T-helper 17 cell (primary cell): ENCODE data around the gene CYBC1. TPM values are rescaled to one million over a fixed set of nuclear protein-coding genes. Genes with fewer than 3 reads are reported as not detected.

Source experiments
- ATAC-seq: fragments of 150-1000 bp; cut with Tn5 transposase; 2 replicates; pipeline ENCODE4 v1.10.0; 2021; ENCODE audit warnings: mild to moderate bottlenecking, moderate library complexity
- DNase-seq, 3 donors: peaks; one replicate each; pipeline versions ENCODE4 v3.0.0 to v3.0.0-alpha.2; 2020 to 2021
- H3K9me3 ChIP-seq: one replicate; pipeline ENCODE4 v1.7.0; 2013; ENCODE audit warnings: low read length, mild to moderate bottlenecking; ENCODE audit not compliant: control insufficient read depth, poor library complexity, severe bottlenecking
- H3K27ac Mint-ChIP-seq: one replicate; pipeline ENCODE4 v1.8.0; 2022; ENCODE audit warnings: mild to moderate bottlenecking, moderate library complexity, mixed read lengths
- H3K27me3 Mint-ChIP-seq: one replicate; pipeline ENCODE4 v1.8.0; 2022; ENCODE audit warnings: mixed read lengths
- H3K36me3 Mint-ChIP-seq: one replicate; pipeline ENCODE4 v1.8.0; 2022; ENCODE audit warnings: low read depth, mixed read lengths
- H3K4me1 Mint-ChIP-seq: one replicate; pipeline ENCODE4 v1.8.0; 2022; ENCODE audit warnings: mild to moderate bottlenecking, mixed read lengths
- H3K4me3 Mint-ChIP-seq: one replicate; pipeline ENCODE4 v1.8.0; 2022; ENCODE audit warnings: mild to moderate bottlenecking, moderate library complexity, mixed read lengths
- total RNA-seq, 4 donors: library from RNA in 2 of 4; stranded (reverse) in 2 of 4; gene quantifications; one replicate each; pipeline ENCODE4 v1.2.3 and lab custom pipeline; 2022 to 2026

Gene CYBC1
- total RNA-seq (100 to 1,000 TPM; 110 to 121 TPM), total RNA-seq (lab: John Stamatoyannopoulos, UW) (94.4 to 158 reads per million in 2 donors)

DNA sequence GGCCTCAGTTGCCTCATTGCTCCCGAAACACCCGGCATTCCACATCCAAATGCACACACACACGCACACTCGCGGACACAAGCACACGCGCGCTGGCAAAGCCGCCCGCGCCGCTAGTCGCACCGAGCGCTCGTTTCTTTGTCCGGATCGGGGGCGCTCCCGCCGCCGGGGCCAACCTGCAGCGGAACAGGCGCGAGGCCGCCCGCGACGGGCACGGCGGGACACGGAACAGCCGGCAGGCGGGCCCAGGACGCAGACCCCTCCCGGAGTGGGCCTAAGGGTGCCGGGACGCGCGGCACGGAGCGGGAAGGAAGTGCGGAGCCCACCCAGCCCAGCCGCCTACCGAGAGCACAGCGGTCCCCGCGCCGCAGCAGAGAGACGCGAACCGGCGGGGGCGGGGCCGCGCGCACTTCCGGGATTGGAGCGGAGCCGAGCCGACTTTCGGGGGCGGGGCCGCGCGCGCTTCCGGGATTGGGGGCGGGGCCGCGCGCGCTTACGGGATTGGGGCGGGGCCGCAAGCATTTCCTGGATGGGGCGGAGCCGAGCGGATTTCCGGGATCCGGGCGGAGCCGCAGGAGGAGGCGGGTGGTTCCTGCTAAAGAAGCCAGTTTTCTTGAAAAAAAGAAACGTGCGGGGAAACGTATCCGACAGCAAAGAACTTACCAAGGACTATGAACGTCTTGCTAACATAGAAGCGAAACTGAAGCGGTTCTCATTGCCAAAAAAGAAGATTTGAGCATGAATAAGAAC, at the start of gene CYBC1:
Gene CYBC1 (minus strand): TSS at position 396 of the 750 bp plus-strand sequence. CDS start 1,498 bp downstream, outside the sequence.
- no peaks in the 10 kb centered on the region for H3K9me3 ChIP-seq
- no peaks in the 10 kb centered on the region for H3K27me3 Mint-ChIP-seq
- DNase-seq: peak; percentile 90 to 98 (median 95)
- peaks cover 26% of the 10 kb centered on the region for H3K4me1 Mint-ChIP-seq
- peak within 1 kb of the TSS; percentile 96 for H3K27ac Mint-ChIP-seq
- peak within 1 kb of the TSS; percentile 95 for H3K4me3 Mint-ChIP-seq
- peaks cover 2% of the 10 kb centered on the region for H3K36me3 Mint-ChIP-seq
- ATAC-seq: peak; percentile 77

DNA sequence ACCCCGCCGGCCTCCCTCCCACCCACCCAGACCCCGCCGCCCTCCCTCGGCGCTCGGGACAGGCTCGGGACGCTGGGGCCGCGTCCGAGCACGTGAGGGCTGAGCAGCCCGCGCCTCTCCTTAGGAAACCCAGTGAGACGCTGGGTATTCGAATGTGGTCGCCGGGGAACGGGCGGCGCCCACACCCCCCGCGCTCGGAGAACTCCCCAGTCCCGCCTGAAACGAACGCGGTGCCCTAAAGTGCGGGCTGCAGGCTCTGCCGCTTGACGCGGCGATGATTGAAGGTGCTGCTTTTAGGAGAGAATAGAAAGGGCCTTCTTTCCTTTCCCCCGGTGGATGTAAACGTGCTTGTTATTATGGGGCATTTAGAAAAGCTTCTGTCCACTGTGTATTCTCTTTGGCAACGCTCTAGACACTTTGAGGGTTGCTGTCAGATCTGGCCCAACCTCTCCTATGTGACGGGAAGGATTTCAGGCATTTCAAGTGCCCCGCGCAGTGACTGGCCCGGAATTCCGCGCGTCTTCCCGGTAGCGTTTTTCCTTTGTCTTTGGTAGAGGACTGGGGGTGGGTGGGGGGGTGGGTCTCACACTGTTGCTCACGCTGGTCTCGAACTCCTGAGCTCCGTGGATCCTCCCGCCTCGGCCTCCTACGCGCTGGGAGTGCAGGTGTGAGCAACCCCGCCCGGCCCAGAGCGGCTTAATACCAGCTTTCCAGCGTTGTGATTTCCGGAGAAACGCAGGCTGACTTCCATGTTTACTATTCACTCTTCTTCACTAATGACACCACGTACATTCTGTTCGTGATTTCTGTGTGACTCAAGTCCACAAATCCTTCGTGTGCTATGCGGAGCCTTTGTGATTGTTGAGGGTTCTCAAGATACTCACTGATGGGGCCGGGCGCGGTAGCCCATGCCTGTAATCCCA, 47.2 kb upstream of the CYBC1 start:
- ATAC-seq (peak; percentile 48), DNase-seq (peak; percentile 22 to 47 (median 43))
- Mint-ChIP-seq H3K27me3 (no peaks in the 10 kb centered on the region), H3K27ac (peak overlapping the region; percentile 39), H3K4me1 (peaks cover 11% of the 10 kb centered on the region), H3K36me3 (no peaks in the 10 kb centered on the region), H3K4me3 (peak overlapping the region; percentile 88)
- no peaks in the 10 kb centered on the region for H3K9me3 ChIP-seq

DNA sequence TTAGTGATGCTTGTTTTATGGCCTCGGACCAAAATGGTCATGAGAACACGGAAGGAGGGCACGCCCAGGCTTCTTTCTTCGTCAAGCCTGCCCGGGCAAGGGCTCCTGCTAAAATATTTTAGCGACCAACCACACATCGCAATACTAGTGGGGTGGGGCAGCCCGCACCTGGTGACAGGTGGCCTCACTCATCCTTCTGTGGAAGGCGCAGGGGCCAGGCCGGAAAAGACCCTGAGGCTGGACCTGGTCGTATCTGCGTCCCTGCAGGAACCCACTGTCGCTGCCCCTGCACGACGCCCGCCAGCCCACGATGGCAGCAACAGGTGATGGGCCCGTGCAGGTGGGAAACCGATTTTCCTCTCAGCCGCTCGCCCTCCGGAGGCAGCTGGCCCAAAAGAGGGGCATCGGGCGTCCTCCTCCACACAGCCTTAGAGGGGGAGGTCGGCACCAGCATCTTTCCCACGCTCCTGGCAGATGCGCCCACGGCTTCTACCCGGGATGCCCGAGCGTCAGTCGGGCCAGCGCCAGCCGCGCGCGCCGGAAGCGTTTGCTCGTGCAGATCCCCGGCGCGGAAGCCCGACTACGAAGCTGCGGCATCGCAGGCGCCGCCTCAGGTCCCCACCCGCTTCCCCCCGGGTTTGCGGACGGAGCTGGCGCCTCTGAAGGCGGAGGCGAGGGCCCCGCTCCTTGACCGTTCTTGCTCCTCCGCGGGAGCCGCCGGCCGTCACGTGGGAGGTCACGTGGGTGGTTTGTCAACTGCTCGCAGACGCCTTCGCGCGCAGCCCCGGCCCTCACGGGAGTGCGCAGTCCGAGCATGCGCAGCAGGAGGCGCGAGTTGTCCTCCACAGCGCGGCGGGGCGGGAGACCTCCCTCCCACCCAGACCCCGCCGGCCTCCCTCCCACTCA, 46.2 kb upstream of the CYBC1 start:
- no peak overlapping the region for H3K27ac Mint-ChIP-seq
- no peaks in the 10 kb centered on the region for H3K36me3 Mint-ChIP-seq
- peaks cover 11% of the 10 kb centered on the region for H3K4me1 Mint-ChIP-seq
- DNase-seq (peak; percentile 78 to 86 (median 78)), ATAC-seq (peak; percentile 78)
- peak overlapping the region; percentile 88 for H3K4me3 Mint-ChIP-seq
- no peaks in the 10 kb centered on the region for H3K9me3 ChIP-seq
- no peaks in the 10 kb centered on the region for H3K27me3 Mint-ChIP-seq

DNA sequence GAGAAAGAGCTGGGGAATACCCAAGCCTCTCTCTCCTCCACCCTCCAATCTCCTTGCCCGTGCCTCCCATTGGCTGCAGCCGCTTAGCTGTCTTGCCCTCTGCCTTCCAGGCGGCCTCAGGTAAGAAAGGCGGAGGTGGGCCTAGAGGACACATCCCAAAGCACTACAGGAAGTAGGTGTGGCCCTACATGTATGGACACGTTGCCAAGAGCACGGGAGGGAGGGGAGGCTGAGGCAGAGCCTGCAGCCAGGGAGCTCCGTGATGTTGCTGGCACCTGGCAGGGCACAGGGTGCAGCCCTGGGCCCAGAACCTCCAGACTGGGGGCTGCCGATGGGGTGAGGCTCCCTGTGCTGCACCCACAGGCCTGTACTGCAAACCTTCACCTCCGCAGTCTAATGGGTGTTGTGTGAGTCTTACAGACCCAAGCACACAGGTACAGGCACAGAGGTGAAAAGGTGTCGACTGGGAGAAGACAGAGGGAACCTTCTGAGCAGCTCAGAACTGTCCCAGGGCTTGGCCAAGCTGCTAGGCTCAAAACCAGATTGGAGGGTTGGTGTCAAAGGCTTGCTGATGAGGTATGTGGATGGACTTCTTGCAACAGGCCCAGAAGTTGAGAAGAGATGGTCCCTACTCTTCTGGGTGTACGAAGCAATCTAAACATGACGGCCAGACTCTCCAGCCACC, 45.4 kb upstream of the CYBC1 start:
- Mint-ChIP-seq H3K4me1 (peaks cover 11% of the 10 kb centered on the region), H3K27ac (no peak overlapping the region), H3K4me3 (peak overlapping the region; percentile 88), H3K27me3 (no peaks in the 10 kb centered on the region), H3K36me3 (no peaks in the 10 kb centered on the region)
- DNase-seq (no peak), ATAC-seq (no peak)
- H3K9me3 ChIP-seq: no peaks in the 10 kb centered on the region

DNA sequence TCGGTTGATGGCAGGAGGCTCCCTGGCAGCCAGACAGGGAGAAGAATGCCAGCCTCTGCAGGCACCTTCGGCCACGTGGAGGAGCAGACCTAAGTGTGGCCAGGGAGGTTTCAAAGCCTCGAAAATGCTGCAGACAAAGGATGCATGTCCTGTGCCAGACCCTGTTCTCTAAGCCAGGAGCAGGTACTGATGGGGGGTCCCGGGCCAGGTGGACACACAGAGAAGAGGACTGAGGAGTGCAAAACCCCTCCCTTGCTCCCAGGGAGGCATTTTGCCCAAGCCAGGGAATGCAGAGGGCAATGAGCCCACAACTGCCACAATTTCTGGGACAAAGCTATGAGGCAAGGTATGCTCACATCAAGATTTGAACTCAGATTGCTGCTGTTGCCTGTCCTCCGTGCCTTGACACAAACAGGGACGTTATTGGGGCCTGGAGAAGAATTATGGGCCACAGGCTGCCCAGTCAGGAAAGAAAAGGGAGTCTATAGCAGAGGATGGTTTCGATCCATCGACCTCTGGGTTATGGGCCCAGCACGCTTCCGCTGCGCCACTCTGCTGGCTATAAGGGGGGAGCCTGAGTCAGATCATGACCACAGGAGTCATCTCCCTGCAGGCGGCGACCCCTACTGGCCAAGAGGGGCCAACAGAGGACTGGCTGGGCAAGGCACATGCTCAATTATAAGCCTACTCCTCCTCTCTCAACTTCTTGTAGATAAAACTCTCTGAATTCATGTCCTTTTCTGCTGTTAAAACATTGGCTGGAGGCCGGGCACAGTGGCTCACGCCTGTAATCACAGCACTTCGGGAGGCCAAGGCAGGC, 43.9 kb upstream of the CYBC1 start:
- H3K36me3 Mint-ChIP-seq: no peaks in the 10 kb centered on the region
- H3K4me3 Mint-ChIP-seq: peak overlapping the region; percentile 82
- DNase-seq (peak; percentile 65 to 85 (median 69)), ATAC-seq (peak; percentile 72)
- peaks cover 11% of the 10 kb centered on the region for H3K4me1 Mint-ChIP-seq
- no peaks in the 10 kb centered on the region for H3K9me3 ChIP-seq
- H3K27ac Mint-ChIP-seq: peak overlapping the region; percentile 81
- no peaks in the 10 kb centered on the region for H3K27me3 Mint-ChIP-seq

DNA sequence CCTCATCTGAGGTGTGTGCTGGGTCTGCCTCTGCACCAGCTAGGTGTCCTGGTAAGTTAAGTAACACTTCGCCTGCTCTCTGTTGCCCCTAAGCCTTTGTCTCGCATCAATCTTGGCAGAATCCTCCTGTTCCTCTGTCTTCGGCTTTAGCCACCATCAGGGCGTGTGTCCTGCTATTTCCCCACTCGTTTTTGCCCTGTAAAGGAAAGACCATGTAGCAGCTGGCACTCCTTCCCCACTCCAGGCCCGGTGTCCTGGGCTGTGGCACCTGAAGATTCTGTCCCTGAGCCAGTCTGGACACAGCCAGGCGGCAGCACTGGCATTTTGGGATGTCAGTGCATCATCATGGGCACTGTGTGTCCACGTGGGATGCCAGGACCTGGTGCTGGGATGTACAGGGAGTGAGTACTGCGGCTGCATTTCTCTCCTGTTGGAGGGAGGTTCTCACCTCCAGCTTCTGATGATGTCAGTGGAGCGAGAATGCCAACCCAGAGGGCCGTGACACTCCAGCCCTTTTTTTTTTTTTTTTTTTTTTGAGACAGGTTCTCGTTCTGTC, 42.8 kb upstream of the CYBC1 start:
- Mint-ChIP-seq H3K27ac (peak overlapping the region; percentile 81), H3K36me3 (no peaks in the 10 kb centered on the region), H3K4me1 (peaks cover 11% of the 10 kb centered on the region), H3K27me3 (no peaks in the 10 kb centered on the region), H3K4me3 (no peak overlapping the region)
- no peak for ATAC-seq
- H3K9me3 ChIP-seq: no peaks in the 10 kb centered on the region
- no peak for DNase-seq

DNA sequence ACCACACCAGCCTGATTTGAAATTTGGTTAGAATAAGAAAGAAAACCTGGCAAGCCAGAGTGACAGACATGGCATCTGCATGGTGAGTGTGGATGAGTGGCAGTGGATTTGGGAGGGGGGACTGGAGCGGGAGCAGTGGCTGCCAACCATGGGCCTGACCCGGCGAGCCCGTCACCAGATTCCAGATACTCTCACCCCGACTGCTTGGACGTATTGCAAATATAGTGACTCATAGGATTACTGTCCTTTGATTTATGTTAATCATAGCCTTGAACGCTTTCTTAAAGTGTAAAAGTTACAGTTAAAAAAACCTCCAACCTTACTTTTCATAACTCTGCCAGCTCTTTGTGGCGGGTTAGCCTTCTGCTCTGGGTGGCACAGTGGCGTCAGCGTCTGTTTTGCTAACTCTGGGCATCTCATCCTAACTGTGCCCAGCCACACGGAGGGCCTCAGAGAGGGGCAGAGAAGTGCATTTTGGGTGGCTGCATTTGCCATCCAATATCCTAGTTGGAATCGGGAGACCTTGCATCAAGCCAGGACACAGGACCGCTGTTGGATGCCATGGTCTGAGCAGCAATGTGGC, 42.2 kb upstream of the CYBC1 start:
- peaks cover 8% of the 10 kb centered on the region for H3K4me1 Mint-ChIP-seq
- DNase-seq (no peak), ATAC-seq (no peak)
- H3K9me3 ChIP-seq: no peaks in the 10 kb centered on the region
- no peaks in the 10 kb centered on the region for H3K36me3 Mint-ChIP-seq
- H3K27me3 Mint-ChIP-seq: no peaks in the 10 kb centered on the region
- H3K4me3 Mint-ChIP-seq: no peak overlapping the region
- no peak overlapping the region for H3K27ac Mint-ChIP-seq

DNA sequence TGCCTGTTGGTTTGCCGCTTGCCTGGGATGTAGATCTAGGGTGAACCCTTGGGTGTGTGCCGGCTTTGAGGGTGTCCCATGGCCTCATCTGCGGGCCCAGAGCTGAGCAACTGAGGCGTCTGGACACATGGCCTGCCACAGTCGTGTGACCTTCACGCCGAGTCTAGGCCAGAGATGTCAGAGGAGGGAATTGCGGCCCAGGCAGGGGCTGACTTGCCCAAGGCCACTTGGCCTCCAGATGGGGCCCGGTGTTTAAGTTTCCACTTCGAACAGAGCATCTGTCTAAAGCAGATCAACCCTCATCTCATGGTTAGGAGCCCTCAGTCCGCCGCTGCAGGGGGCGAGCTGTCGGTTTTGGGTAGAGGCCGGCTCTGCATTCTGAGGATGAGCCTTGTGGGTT, 41.0 kb upstream of the CYBC1 start:
- no peak overlapping the region for H3K4me3 Mint-ChIP-seq

DNA sequence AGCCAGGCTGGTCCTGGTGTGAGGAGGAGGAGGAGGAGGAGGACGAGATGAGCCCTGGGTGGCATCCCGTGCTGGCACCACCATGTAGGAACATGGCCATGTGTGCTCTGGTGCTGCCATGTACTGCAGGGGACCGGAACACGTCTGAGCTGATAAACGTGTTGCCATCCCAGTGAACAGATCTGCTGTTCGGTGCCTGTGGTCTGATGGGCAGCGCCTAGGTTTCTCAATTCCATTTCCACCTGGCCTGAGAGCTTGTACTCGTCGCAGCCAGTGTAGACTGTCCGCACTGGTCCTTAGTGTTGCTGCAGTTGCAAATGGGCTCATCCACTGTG, 40.6 kb upstream of the CYBC1 start:
- H3K4me3 Mint-ChIP-seq: no peak overlapping the region
- H3K36me3 Mint-ChIP-seq: no peaks in the 10 kb centered on the region
- H3K4me1 Mint-ChIP-seq: peaks cover 14% of the 10 kb centered on the region
- no peak for ATAC-seq
- no peaks in the 10 kb centered on the region for H3K27me3 Mint-ChIP-seq
- peak overlapping the region; percentile 21 for H3K27ac Mint-ChIP-seq
- H3K9me3 ChIP-seq: no peaks in the 10 kb centered on the region
- no peak for DNase-seq

More for the DNA sequence above, 41.0 kb upstream of the CYBC1 start:
- peaks cover 10% of the 10 kb centered on the region for H3K4me1 Mint-ChIP-seq
- H3K27me3 Mint-ChIP-seq: no peaks in the 10 kb centered on the region
- no peaks in the 10 kb centered on the region for H3K9me3 ChIP-seq
- peak overlapping the region; percentile 21 for H3K27ac Mint-ChIP-seq
- ATAC-seq (no peak), DNase-seq (no peak)
- no peaks in the 10 kb centered on the region for H3K36me3 Mint-ChIP-seq

DNA sequence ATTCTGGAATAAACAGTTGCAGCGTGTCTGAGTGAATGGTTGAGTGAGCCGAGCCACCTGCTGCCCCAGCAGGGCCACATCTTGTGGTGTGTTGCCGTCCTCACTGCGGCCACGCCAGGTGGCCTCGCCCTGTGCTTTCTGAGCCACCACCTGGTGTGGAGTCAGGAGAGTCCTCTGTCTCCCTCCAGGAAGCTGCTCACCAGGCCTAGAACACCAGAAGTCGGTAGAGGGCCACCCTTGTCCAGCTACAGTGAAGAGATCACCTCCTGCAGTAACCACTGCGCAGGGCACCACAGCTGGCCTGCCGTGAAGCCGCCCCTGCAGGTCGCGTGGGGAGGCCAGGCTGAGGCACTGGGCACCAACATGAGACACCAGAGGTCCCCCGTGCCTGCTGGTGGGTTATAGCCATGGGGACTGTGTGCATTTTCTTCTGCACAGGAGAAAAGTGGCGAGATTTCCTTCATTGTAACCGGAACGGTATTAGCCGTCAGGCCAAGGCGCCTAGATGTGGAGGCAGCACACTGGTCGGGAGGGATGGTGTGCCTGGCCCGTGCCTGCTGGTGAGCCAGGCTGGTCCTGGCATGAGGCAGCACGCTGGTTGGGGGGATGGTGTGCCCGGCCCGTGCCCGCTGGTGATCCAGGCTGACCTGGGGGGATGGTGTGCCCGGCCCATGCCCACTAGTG, 40.1 kb upstream of the CYBC1 start:
- ATAC-seq (no peak), DNase-seq (no peak)
- Mint-ChIP-seq H3K36me3 (no peaks in the 10 kb centered on the region), H3K27me3 (no peaks in the 10 kb centered on the region), H3K4me3 (no peak overlapping the region), H3K27ac (peak overlapping the region; percentile 63), H3K4me1 (peaks cover 18% of the 10 kb centered on the region)
- H3K9me3 ChIP-seq: no peaks in the 10 kb centered on the region
